ENCODE results near the gene SPAG17. TPM values are rescaled to one million over a fixed set of nuclear protein-coding genes. Genes with fewer than 3 reads are reported as not detected.
"Not testable (repeated sequence)": the region's sequence is repeated elsewhere in the genome, so short reads cannot be mapped to it uniquely, and the experiment has no call there.

The SPAG17 gene
- polyA plus RNA-seq, 3 donors: 7.0 to 14.9 (median 7.5) TPM

GRCh38 chr1:117933769-117934168 is 251.3 kb downstream of the SPAG17 start:
- no peak for DNase-seq (ENCODE audit: extremely low read depth in 1 of 11, low read depth in 9 of 11, low spot score in 4 of 11)

DNA sequence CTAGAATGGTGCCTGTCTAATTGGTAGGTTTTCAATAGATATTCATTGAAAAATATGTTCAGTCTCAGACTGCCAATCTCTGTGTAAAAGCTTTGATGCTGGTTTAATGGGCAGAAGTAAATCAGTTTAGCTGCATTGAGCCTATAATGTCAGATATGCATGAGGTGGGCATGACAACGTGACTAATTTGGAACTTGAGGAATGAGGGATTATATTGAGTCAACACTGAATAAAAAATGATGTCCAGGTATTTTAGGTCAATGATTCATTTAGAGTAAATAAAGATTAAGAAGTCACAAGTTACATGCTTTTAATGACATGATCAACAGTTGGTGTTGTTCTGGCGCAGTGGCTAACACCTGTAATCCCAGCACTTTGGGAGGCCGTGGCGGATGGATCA is 252.5 kb downstream of the SPAG17 start:
- DNase-seq (ENCODE audit: extremely low read depth in 1 of 11, low read depth in 9 of 11, low spot score in 4 of 11): no peak

DNA sequence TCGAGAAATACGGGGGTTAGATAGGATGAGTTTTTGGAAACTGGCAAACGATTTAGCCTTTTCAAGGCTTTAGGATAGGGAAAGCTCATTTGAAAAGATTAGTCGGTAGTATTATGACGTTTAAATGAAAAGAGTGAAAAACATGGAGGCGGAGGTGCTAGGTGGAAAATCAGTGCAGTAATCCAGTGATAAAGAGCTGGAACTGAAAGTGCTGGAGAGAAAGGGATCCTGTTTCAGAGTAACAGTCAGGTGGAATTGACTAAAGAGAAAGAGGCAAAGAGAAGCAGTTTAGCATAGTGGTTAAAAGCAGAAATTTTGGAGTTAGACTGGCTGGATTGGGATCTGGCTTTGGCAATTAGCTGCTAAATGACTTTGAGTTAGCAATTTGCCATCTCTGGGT is 254.5 kb downstream of the SPAG17 start:
- DNase-seq (ENCODE audit: extremely low read depth in 1 of 11, low read depth in 9 of 11, low spot score in 4 of 11): no peak

DNA sequence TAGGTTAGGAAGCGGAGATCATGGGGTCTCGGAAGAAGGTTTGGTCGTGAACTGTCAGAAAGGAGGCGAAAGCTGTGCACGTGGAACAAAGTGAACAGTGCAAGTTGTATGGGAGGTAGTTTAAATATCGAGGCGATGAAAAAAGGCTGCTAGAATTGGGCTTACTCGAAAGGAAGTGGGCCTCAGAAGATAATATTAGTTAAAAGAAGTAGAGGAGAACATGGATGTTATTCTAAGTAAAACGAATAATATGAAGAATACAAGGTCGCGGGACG is 254.9 kb downstream of the SPAG17 start:
- DNase-seq (ENCODE audit: extremely low read depth in 1 of 11, low read depth in 9 of 11, low spot score in 4 of 11): no peak

GRCh38 chr1:117929343-117930172 is 255.5 kb downstream of the SPAG17 start, which contains the start of the genes GDAP2 and WDR3:
Gene GDAP2, minus strand, starts transcription at chr1:117929621. Its CDS starts 9,264 bp downstream, at chr1:117920357.
Gene WDR3, plus strand, starts transcription at chr1:117929739. Its CDS starts 3,581 bp downstream, at chr1:117933320.
- DNase-seq (ENCODE audit: extremely low read depth in 1 of 11, low read depth in 9 of 11, low spot score in 4 of 11): peak; percentile 93 to 98 (median 96)

DNA sequence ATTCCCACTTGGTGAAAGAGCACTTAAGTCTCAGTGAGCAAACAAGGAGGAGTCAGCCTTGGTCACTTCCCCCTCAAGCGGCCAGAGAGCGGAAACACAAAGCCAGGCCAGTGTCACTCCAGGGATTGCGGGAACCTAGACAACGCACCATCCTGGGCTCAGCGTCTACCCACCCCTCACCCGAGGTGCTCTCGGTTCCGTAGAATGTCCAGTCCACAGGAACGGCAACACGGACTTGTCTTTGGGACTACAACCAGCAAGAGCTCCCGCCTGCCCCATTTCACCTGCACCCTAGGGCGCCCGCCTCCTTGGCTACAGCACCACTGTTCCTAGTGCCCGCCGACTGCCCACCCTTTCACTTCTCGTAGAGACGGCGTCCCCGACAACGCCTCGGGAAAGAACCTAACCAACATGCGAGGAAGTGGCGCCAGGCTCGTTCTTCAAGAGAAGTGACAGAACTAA is 256.1 kb downstream of the SPAG17 start:
- DNase-seq (ENCODE audit: extremely low read depth in 1 of 11, low read depth in 9 of 11, low spot score in 4 of 11): peak in 10 of 11 donors; percentile 33 to 66 (median 44)

GRCh38 chr1:117925981-117926380 is 259.0 kb downstream of the SPAG17 start:
- no peak for DNase-seq (ENCODE audit: extremely low read depth in 1 of 11, low read depth in 9 of 11, low spot score in 4 of 11)

DNA sequence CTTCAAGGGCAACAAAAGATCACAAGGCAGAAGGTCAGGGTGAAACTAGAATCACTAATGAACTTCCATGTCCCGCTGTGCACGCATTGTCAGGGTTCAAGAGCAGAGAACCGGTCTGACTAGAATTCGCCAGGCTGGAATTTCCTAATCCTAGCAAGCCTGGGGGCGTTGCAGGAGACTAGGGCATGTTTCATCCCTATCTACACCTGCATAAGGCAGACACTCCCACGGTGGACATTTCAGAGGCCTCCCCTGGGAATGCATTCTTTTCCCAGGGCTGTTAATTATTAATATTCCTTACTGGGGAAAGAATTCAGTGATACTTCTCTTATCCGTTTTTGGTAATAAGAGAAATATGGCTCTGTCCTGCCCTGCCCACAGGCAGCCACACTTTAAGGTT is 262.3 kb downstream of the SPAG17 start:
- DNase-seq (ENCODE audit: extremely low read depth in 1 of 11, low read depth in 9 of 11, low spot score in 4 of 11): not testable (repeated sequence)

DNA sequence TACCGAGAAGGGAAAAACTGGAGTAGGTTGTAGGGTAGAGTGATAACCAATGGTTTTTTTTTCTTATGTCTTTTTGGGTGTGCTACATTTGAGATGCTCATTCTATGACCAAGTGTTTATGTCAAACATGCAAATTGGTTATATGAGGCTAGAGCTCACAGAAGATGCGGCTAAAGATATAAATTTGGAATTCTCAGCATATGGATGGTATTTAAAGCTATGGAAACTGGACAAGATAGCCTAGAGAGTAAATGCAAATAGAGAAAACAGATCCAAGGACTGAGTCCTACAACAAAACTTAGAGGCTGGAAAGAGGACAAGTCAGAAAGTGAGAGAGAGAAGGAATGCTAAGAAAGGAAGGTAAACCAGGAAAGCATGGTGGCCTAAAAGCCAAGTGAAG is 263.0 kb downstream of the SPAG17 start:
- no peak for DNase-seq (ENCODE audit: extremely low read depth in 1 of 11, low read depth in 9 of 11, low spot score in 4 of 11)

- DNase-seq (ENCODE audit: extremely low read depth in 1 of 11, low read depth in 9 of 11, low spot score in 4 of 11): no peak
Measured at GRCh38 chr1:117919376-117919775, 265.7 kb downstream of the SPAG17 start.

DNA sequence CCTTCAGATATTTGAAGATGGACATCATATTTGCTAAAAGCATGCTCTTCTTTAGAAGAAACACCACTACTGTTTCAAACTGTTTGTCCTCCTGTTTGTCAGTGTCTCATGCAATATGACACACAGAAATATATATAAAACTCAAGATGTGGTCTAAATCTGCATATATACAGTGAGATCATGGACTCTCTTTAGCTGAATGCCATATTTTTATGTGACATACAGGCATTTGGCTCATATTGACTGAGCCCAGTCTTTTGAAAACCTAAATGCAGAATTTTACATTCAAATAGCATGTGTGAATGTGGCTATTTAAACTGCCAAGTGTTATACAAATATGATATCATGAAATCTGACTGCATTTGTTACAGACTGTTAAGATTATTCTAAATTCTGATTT is 274.0 kb downstream of the SPAG17 start:
- DNase-seq (ENCODE audit: extremely low read depth in 1 of 11, low read depth in 9 of 11, low spot score in 4 of 11): no peak

DNA sequence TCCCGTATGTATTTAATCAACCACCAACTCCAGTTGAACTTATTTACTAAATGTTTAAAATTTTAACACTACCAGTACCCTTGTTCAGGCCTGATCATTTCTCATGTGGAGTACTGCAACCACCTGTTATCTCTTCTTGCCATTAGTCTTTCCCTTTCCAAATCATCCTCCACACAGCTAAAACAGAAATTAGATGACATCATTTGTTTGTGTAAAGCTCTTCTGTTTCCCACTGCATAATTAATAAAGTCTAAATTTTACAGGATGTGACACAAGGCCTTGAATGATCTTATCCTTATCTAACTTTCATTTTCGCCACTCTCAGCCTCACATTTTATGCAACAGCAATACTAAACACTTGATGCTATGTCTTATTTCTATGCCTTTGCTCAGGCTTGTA is 280.0 kb downstream of the SPAG17 start:
- DNase-seq (ENCODE audit: extremely low read depth in 1 of 11, low read depth in 9 of 11, low spot score in 4 of 11): no peak

GRCh38 chr1:117904485-117904884 is 280.5 kb downstream of the SPAG17 start:
- DNase-seq (ENCODE audit: extremely low read depth in 1 of 11, low read depth in 9 of 11, low spot score in 4 of 11): no peak

Measured in renal cortex interstitium (tissue), 11 donors.